HepG2 (cell line): Measurements from ENCODE around the gene TTBK1. TPM values are rescaled to one million over a fixed set of nuclear protein-coding genes. Genes with fewer than 3 reads are reported as not detected.

ENCODE experiments used
- ATAC-seq: fragments of 200-7000 bp; cut with Tn5 transposase; 3 replicates; pipeline ENCODE4 v1.9.1; 2020; ENCODE audit warnings: mild to moderate bottlenecking, moderate library complexity
- BruUV-seq: library from RNA; stranded (reverse); fragments of 400-500 nt; replicated peaks from 2 replicates; lab custom pipeline; 2021; lab: Mats Ljungman, UMichigan
- CTCF ChIA-PET: fragments of 300-600 bp; formaldehyde crosslinking; extraction: SDS; loops from one replicate; lab custom pipeline; 2021; ENCODE audit warnings: low total read pairs, inconsistent platforms, low intra/inter-chr PET ratio; lab: Yijun Ruan, JAX
- POLR2A ChIA-PET: fragments of 350-600 bp; sonication (Branson Sonifier 250); formaldehyde crosslinking; loops from one replicate; lab custom pipeline; 2020; ENCODE audit warnings: antibody characterized with exemption, inconsistent platforms; lab: Yijun Ruan, JAX
- DNase-seq: peaks from one replicate; pipeline ENCODE4 v3.0.0-alpha.2; 2015; ENCODE audit warnings: low spot score
- FAIRE-seq: peaks from 3 replicates; lab custom pipeline; 2011; peaks lifted over from hg19 to GRCh38; lab: Jason Lieb, UNC
- H2AFZ ChIP-seq: one replicate; pipeline ENCODE4 v1.6.1; 2011; ENCODE audit warnings: low read length, inconsistent platforms
- H3K27ac ChIP-seq: fragments of 300-600 bp; 3 replicates; pipeline ENCODE4 v1.8.0; 2011; ENCODE audit warnings: mixed run types, mild to moderate bottlenecking, mixed read lengths, low read length, inconsistent platforms; ENCODE audit not compliant: insufficient read depth; ENCODE audit errors: extremely low read length
- H3K27me3 ChIP-seq, 2 experiments: fragments of 200-600 bp in 1 of 2; 2 replicates in 1 of 2; 3 replicates in 1 of 2; pipeline versions ENCODE4 v1.6.0 to v1.8.0; 2011; ENCODE audit warnings: low read length in 2 of 2, mild to moderate bottlenecking in 2 of 2, moderate library complexity in 2 of 2, inconsistent platforms in 1 of 2; ENCODE audit not compliant: insufficient read depth in 2 of 2, control insufficient read depth in 1 of 2
- H3K36me3 ChIP-seq, 2 experiments: fragments of 200-600 bp in 1 of 2; replicated peaks in 1 of 2; 2 replicates in 1 of 2; 3 replicates in 1 of 2; pipeline versions ENCODE4 v1.5.1 to v1.8.0; 2011; ENCODE audit warnings: low read length in 2 of 2, inconsistent platforms in 1 of 2; ENCODE audit not compliant: insufficient read depth in 2 of 2, control insufficient read depth in 1 of 2
- H3K4me1 ChIP-seq: 2 replicates; pipeline ENCODE4 v1.5.1; 2012; ENCODE audit warnings: low read length, inconsistent platforms; ENCODE audit not compliant: insufficient read depth
- H3K4me2 ChIP-seq: 2 replicates; pipeline ENCODE4 v1.6.0; 2011; ENCODE audit warnings: low read depth, low read length, inconsistent platforms
- H3K4me3 ChIP-seq, 3 experiments: fragments of 200-600 bp in 1 of 3; sonication (generic), shearing (Covaris generic) in 1 of 3; replicated peaks in 1 of 3; 2 replicates each; pipeline ENCODE4 v1.5.1; 2011 to 2016; ENCODE audit warnings: low read length in 3 of 3, inconsistent platforms in 2 of 3, low read depth in 2 of 3, mild to moderate bottlenecking in 2 of 3, control low read depth in 1 of 3, mixed read lengths in 1 of 3; ENCODE audit not compliant: insufficient read depth in 1 of 3
- H3K79me2 ChIP-seq: one replicate; pipeline ENCODE4 v1.6.1; 2011; ENCODE audit warnings: low read length, inconsistent platforms; ENCODE audit not compliant: insufficient read depth
- H3K9ac ChIP-seq: 2 replicates; pipeline ENCODE4 v1.6.0; 2011; ENCODE audit warnings: mild to moderate bottlenecking, low read depth, low read length, inconsistent platforms; ENCODE audit not compliant: insufficient read depth
- H3K9me3 ChIP-seq: 2 replicates; pipeline ENCODE4 v1.5.1; 2012; ENCODE audit warnings: mild to moderate bottlenecking, low read length
- H4K20me1 ChIP-seq: 2 replicates; pipeline ENCODE4 v1.6.0; 2011; ENCODE audit warnings: inconsistent platforms, mild to moderate bottlenecking, low read length, moderate library complexity; ENCODE audit not compliant: insufficient read depth
- AGO1 ChIP-seq: fragments of 200-400 bp; formaldehyde crosslinking; IDR thresholded peaks from 2 replicates; pipeline ENCODE4 v1.6.1; 2017; ENCODE audit warnings: mild to moderate bottlenecking, low read depth, low read length, moderate library complexity; ENCODE audit not compliant: poor library complexity, severe bottlenecking
- CBX5 ChIP-seq: sonication (generic); formaldehyde crosslinking; IDR thresholded peaks from 2 replicates; pipeline ENCODE4 v1.4.0; 2020; ENCODE audit warnings: missing genetic modification reagents, borderline replicate concordance
- GABPB1 ChIP-seq: IDR thresholded peaks from 2 replicates; pipeline ENCODE4 v1.6.1; 2016; ENCODE audit warnings: mild to moderate bottlenecking, missing genetic modification reagents, moderate library complexity, missing compliant biosample characterization
- REPIN1 ChIP-seq: sonication (generic); formaldehyde crosslinking; IDR thresholded peaks from 2 replicates; pipeline ENCODE4 v1.8.0; 2022; ENCODE audit warnings: missing genetic modification reagents, low read depth, mild to moderate bottlenecking, borderline replicate concordance
- SAFB2 ChIP-seq: sonication (generic); formaldehyde crosslinking; IDR thresholded peaks from 2 replicates; pipeline ENCODE4 v1.5.1; 2020; ENCODE audit warnings: missing genetic modification reagents, low read depth, mild to moderate bottlenecking, borderline replicate concordance
- SIN3A ChIP-seq: IDR thresholded peaks from 2 replicates; pipeline ENCODE4 v1.6.1; 2011; ENCODE audit warnings: low read depth, mild to moderate bottlenecking, control low read depth, low read length, borderline replicate concordance
- SMAD9 ChIP-seq: sonication (generic); formaldehyde crosslinking; IDR thresholded peaks from 2 replicates; pipeline ENCODE4 v1.5.1; 2020; ENCODE audit warnings: mild to moderate bottlenecking, missing genetic modification reagents
- ZMAT3 ChIP-seq: sonication (generic); formaldehyde crosslinking; conservative IDR thresholded peaks from 2 replicates; pipeline ENCODE4 v1.7.0; 2021; ENCODE audit warnings: missing genetic modification reagents
- ZNF18 ChIP-seq: sonication (generic); formaldehyde crosslinking; IDR thresholded peaks from 2 replicates; pipeline ENCODE4 v1.8.0; 2022; ENCODE audit warnings: mild to moderate bottlenecking, missing genetic modification reagents; ENCODE audit not compliant: insufficient replicate concordance
- ZNF772 ChIP-seq: sonication (generic); formaldehyde crosslinking; IDR thresholded peaks from 2 replicates; pipeline ENCODE4 v1.5.0; 2020; ENCODE audit warnings: mild to moderate bottlenecking, missing genetic modification reagents
- WGBS: methylation state at CpG from one replicate; pipeline ENCODE4 v1.1.6; 2017; ENCODE audit warnings: low lambda C conversion rate; 5-methylcytosine and 5-hydroxymethylcytosine counted together
- in situ Hi-C: cut with HindIII; loops from 2 replicates; pipeline ENCODE4 v1.10.0; 2017; ENCODE audit warnings: low pct_unique_long_range_greater_than_20kb; ENCODE audit not compliant: extremely low pct_ligation_motif_present
- intact Hi-C: fragments of 100-400 bp; cut with micrococcal nuclease; formaldehyde crosslinking; loops from one replicate; pipeline ENCODE4 v1.10.0; 2022; ENCODE audit not compliant: unreplicated experiment
- polyA plus RNA-seq, 8 experiments: library from polyadenylated mRNA; depleted of rRNA in 3 of 8; stranded (reverse) in 7 of 8; unstranded in 1 of 8; fragments of >200 nt; fragmentation: Illumina TruSeq in 4 of 8; extraction: Trizol in 4 of 8; gene quantifications; 2 replicates each; pipeline versions ENCODE4 v1.2.1 to v1.2.3, GENCODE V29; 2011 to 2016; ENCODE audit warnings: low read depth in 4 of 8, missing spikeins in 1 of 8, mixed read lengths in 1 of 8; ENCODE audit not compliant: insufficient read depth in 1 of 8
- total RNA-seq, 5 experiments: library from RNA; depleted of rRNA; stranded (reverse); fragments of >200 nt; fragmentation: Illumina TruSeq; extraction: Trizol; gene quantifications; 2 replicates each; pipeline ENCODE4 v1.2.3, GENCODE V29; 2016; ENCODE audit warnings: low read depth in 1 of 5
- TF ChIP-seq, protein P1 (sequence below): fragments of 450-650 bp; IDR thresholded peaks from 2 replicates; pipeline ENCODE4 v1.6.1; 2017
- TF ChIP-seq, protein P2 (sequence below): sonication (generic); formaldehyde crosslinking; IDR thresholded peaks from 2 replicates; pipeline ENCODE4 v1.4.0; 2020; ENCODE audit warnings: missing genetic modification reagents, borderline replicate concordance

The TTBK1 gene
- total and polyA plus RNA-seq, 2 of the 13 experiments (the other 11 are each of a cell fraction or from before 2014, with no cell fraction given), result 0.24 to 0.33 TPM

GRCh38 chr6:43275801-43276576 lies 32.7 kb downstream of the TTBK1 start:
- peak overlapping the region in 2 of 3 experiments; percentile 78 to 86; a peak in 5 of 6 replicates for H3K4me3 ChIP-seq
- peaks cover 96% of the 10 kb centered on the region for H3K4me1 ChIP-seq
- no peaks in the 10 kb centered on the region for H4K20me1 ChIP-seq
- H3K36me3 ChIP-seq, result no peaks in the 10 kb centered on the region
- no peaks in the 10 kb centered on the region for H3K9me3 ChIP-seq
- H3K79me2 ChIP-seq, result peaks cover 7% of the 10 kb centered on the region
- FAIRE-seq (no peak), ATAC-seq (no peak), DNase-seq (no peak)
- H3K27me3 ChIP-seq, result no peaks in the 10 kb centered on the region
- 69% methylated on average over 61 of the region's 64 CpGs for WGBS
- in situ Hi-C loops, result no loop called here
- no peak overlapping the region for H2AFZ ChIP-seq
- BruUV-seq, result no TSS peak
- intact Hi-C loops, result no loop called here
- peak overlapping the region; percentile 97 for H3K9ac ChIP-seq
- ChIA-PET CTCF (no interaction called here), POLR2A (interaction anchor here (0.6 to 20.0 kb wide), 10 partner anchors 8 to 297 kb away, joined by 3 to 314 read pairs (median 7); partner anchors contain the start of genes CRIP3, SLC22A7 and ZNF318)
- peak overlapping the region; percentile 94 for H3K27ac ChIP-seq
- peak overlapping the region; percentile 88 for H3K4me2 ChIP-seq
- TF ChIP-seq GABPB1 (CRISPR knock-in tag), result no peak
- peak; percentile 47 for TF ChIP-seq AGO1
- TF ChIP-seq CBX5, result no peak
- TF ChIP-seq, protein P1, sequence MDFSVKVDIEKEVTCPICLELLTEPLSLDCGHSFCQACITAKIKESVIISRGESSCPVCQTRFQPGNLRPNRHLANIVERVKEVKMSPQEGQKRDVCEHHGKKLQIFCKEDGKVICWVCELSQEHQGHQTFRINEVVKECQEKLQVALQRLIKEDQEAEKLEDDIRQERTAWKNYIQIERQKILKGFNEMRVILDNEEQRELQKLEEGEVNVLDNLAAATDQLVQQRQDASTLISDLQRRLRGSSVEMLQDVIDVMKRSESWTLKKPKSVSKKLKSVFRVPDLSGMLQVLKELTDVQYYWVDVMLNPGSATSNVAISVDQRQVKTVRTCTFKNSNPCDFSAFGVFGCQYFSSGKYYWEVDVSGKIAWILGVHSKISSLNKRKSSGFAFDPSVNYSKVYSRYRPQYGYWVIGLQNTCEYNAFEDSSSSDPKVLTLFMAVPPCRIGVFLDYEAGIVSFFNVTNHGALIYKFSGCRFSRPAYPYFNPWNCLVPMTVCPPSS, result no peak
- TF ChIP-seq ZNF18 (CRISPR knock-in tag), result no peak
- no peak for TF ChIP-seq SAFB2
- no peak for TF ChIP-seq ZMAT3 (CRISPR knock-in tag)
- TF ChIP-seq, protein P2, sequence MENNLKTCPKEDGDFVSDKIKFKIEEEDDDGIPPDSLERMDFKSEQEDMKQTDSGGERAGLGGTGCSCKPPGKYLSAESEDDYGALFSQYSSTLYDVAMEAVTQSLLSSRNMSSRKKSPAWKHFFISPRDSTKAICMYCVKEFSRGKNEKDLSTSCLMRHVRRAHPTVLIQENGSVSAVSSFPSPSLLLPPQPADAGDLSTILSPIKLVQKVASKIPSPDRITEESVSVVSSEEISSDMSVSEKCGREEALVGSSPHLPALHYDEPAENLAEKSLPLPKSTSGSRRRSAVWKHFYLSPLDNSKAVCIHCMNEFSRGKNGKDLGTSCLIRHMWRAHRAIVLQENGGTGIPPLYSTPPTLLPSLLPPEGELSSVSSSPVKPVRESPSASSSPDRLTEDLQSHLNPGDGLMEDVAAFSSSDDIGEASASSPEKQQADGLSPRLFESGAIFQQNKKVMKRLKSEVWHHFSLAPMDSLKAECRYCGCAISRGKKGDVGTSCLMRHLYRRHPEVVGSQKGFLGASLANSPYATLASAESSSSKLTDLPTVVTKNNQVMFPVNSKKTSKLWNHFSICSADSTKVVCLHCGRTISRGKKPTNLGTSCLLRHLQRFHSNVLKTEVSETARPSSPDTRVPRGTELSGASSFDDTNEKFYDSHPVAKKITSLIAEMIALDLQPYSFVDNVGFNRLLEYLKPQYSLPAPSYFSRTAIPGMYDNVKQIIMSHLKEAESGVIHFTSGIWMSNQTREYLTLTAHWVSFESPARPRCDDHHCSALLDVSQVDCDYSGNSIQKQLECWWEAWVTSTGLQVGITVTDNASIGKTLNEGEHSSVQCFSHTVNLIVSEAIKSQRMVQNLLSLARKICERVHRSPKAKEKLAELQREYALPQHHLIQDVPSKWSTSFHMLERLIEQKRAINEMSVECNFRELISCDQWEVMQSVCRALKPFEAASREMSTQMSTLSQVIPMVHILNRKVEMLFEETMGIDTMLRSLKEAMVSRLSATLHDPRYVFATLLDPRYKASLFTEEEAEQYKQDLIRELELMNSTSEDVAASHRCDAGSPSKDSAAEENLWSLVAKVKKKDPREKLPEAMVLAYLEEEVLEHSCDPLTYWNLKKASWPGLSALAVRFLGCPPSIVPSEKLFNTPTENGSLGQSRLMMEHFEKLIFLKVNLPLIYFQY, result no peak
- TF ChIP-seq REPIN1 (CRISPR knock-in tag), result no peak
- no peak for TF ChIP-seq SMAD9
- no peak for TF ChIP-seq SIN3A
- no peak for TF ChIP-seq ZNF772 (CRISPR knock-in tag)
